Measurements from ENCODE around the gene XKR8.

Gene XKR8

DNA sequence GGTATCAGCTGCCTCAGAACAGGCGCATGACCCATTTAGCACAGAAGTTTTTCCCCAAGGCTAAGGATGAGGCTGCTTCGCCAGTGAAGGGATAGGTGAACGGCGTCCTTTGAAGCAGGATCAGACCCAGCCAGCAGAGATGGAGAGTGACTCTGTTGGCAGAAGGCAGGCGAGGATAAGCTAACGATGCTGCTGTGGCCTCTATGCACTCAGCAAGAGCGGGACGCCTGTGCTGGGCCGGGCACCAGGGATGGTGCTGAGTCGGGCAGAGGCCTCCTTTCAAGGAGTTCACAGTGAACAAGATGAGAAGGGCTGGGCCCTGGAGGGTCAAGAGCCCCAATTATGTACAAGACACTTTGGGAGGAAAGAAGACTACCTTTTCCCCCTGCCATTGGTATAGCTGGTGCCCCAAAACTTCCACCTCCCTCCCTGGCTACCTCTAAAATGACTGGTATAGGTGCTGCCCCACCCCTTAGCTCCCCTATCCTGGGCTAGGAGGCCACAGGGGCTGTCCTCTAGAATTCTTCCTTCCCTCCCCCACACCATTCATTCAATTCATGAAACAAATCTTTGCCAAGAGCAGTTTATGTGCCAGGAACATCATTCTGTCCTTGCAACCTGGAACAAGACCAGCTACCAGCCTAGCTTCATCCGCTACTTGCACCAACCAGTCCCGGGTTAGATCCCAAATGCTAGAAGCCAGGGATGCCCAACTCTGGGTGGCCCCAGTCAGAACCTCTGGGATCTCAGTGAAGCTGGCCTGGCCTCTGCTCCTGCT, 7.5 kb downstream of the XKR8 start:
- ChIA-PET CTCF (no interaction called here), POLR2A (no interaction called here)
- no peak for DNase-seq (ENCODE audit: extremely low spot score)
- TF ChIP-seq SP1 (IDR thresholded peaks at IDR 0.05): no peak
- no peak for TF ChIP-seq NFRKB (IDR thresholded peaks at IDR 0.05)
- TF ChIP-seq FOXK2 (IDR thresholded peaks at IDR 0.05): no peak
- TF ChIP-seq FOXA1 (IDR thresholded peaks at IDR 0.05): no peak
- no peak for TF ChIP-seq ARNT (IDR thresholded peaks at IDR 0.05)
- no peak for TF ChIP-seq HDGF (IDR thresholded peaks at IDR 0.05; ENCODE audit: borderline replicate concordance)
- TF ChIP-seq FOXM1 (IDR thresholded peaks at IDR 0.05; ENCODE audit: borderline replicate concordance): no peak
- TF ChIP-seq L3MBTL2 (conservative IDR thresholded peaks at IDR 0.05): no peak
- TF ChIP-seq, protein P1, sequence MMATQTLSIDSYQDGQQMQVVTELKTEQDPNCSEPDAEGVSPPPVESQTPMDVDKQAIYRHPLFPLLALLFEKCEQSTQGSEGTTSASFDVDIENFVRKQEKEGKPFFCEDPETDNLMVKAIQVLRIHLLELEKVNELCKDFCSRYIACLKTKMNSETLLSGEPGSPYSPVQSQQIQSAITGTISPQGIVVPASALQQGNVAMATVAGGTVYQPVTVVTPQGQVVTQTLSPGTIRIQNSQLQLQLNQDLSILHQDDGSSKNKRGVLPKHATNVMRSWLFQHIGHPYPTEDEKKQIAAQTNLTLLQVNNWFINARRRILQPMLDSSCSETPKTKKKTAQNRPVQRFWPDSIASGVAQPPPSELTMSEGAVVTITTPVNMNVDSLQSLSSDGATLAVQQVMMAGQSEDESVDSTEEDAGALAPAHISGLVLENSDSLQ (IDR thresholded peaks at IDR 0.05): no peak
- TF ChIP-seq ZNF384 (IDR thresholded peaks at IDR 0.05): no peak
- TF ChIP-seq TARDBP (IDR thresholded peaks at IDR 0.05): no peak
- no peak for TF ChIP-seq BHLHE40 (IDR thresholded peaks at IDR 0.05; ENCODE audit: borderline replicate concordance)
- no peak for TF ChIP-seq ELF4 (IDR thresholded peaks at IDR 0.05)
- no peak for TF ChIP-seq SUZ12 (IDR thresholded peaks at IDR 0.05)
- TF ChIP-seq CTBP1 (IDR thresholded peaks at IDR 0.05; ENCODE audit: borderline replicate concordance): no peak

DNA sequence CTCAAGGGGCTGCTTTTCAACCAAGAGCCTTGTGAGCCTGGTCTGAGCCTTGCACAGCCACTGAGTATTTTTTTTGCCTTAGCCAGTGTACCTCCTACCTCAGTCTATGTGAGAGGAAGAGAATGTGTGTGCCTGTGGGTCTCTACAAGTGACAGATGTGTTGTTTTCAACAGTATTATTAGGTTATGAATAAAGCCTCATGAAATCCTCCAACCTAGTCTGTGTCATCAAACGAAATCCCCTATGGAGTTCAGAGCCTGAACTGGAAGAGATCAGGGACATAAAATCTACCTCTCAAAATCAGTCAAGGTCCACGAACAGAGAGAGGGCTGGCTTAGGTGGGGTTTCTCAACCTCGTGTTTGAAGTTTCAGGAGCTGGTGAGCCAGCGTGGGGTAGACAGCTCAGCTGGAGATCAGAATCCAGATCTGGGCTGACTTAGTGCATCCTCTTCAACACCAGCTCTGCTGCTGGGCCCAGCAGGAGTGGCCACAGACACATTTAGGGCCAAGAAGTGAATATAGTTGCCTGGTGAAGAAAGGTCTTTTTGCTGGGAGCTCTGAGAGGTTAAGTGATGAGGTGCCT, 8.2 kb downstream of the XKR8 start:
- TF ChIP-seq L3MBTL2 (conservative IDR thresholded peaks at IDR 0.05): no peak
- no peak for TF ChIP-seq CTBP1 (IDR thresholded peaks at IDR 0.05; ENCODE audit: borderline replicate concordance)
- no peak for TF ChIP-seq SP1 (IDR thresholded peaks at IDR 0.05)
- no peak for TF ChIP-seq FOXM1 (IDR thresholded peaks at IDR 0.05; ENCODE audit: borderline replicate concordance)
- no peak for TF ChIP-seq NFRKB (IDR thresholded peaks at IDR 0.05)
- no peak for TF ChIP-seq SUZ12 (IDR thresholded peaks at IDR 0.05)
- TF ChIP-seq, protein P1 (IDR thresholded peaks at IDR 0.05): no peak
- TF ChIP-seq ELF4 (IDR thresholded peaks at IDR 0.05): no peak
- no peak for TF ChIP-seq ZNF384 (IDR thresholded peaks at IDR 0.05)
- no peak for TF ChIP-seq TARDBP (IDR thresholded peaks at IDR 0.05)
- no peak for TF ChIP-seq FOXK2 (IDR thresholded peaks at IDR 0.05)
- no peak for TF ChIP-seq BHLHE40 (IDR thresholded peaks at IDR 0.05; ENCODE audit: borderline replicate concordance)
- ChIA-PET POLR2A (interaction anchor here (1.1 kb wide), 1 partner anchor 8 kb away, joined by 4 read pairs; the partner anchor contains the start of gene XKR8), CTCF (no interaction called here)
- no peak for DNase-seq (ENCODE audit: extremely low spot score)

DNA sequence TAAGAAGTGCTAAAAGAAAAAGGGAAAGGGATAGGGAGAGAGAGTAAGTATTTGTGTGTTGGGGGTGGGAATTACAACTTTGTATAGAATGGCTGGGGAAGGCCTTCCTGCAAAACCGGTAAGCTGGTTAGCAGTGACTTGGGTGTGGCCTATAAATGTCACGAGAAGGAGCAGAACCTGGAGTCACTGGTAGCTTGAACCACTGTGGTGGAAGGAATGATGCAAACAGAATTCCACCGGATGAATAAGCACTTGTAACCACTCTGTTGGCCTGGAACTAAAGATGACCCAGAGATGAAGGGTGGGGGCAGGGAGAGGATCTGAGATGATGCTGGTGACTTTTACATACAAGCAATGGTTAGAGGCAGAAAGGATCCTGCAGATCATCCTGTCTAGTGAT, 8.9 kb downstream of the XKR8 start:
- ChIA-PET POLR2A (interaction anchor here (1.1 kb wide), 1 partner anchor 9 kb away, joined by 4 read pairs; the partner anchor contains the start of gene XKR8), CTCF (interaction anchor here (0.6 to 0.7 kb wide), 2 partner anchors 24 to 384 kb away, joined by 3 to 5 read pairs; no protein-coding TSS in a partner anchor)
- TF ChIP-seq FOXA1 (IDR thresholded peaks at IDR 0.05) (no peak), L3MBTL2 (conservative IDR thresholded peaks at IDR 0.05) (no peak), HDGF (IDR thresholded peaks at IDR 0.05; ENCODE audit: borderline replicate concordance) (no peak), SUZ12 (IDR thresholded peaks at IDR 0.05) (no peak), SP1 (IDR thresholded peaks at IDR 0.05) (no peak), ELF4 (IDR thresholded peaks at IDR 0.05) (no peak), NFRKB (IDR thresholded peaks at IDR 0.05) (no peak)
- TF ChIP-seq, protein P1 (IDR thresholded peaks at IDR 0.05): no peak
- DNase-seq (ENCODE audit: extremely low spot score): no peak

DNA sequence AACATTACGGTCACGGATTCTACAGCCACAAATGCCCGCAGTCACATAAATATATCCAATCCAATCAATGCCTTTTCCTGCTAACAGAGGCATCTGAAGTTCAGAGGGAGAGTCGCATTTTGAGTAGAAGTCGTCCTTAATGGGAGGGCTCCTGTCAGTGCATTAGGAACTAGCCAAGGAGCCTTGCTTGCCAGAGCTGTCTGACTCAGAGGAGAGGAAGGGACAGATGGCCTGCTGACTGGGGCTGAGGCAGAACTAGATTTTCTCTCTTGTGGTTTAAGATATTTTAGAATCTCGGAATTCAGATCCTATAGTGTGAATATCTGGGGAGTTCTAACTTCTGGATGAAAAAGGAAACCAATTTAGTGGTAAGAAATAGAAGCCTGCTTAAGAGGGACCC, 10.6 kb downstream of the XKR8 start:
- POLR2A ChIA-PET: interaction anchor here (0.8 kb wide), 1 partner anchor 11 kb away, joined by 3 read pairs; the partner anchor contains the start of gene XKR8
- no peak for TF ChIP-seq ZNF384 (IDR thresholded peaks at IDR 0.05)
- no peak for TF ChIP-seq BHLHE40 (IDR thresholded peaks at IDR 0.05; ENCODE audit: borderline replicate concordance)
- no peak for TF ChIP-seq FOXK2 (IDR thresholded peaks at IDR 0.05)
- no peak for TF ChIP-seq ARNT (IDR thresholded peaks at IDR 0.05)
- TF ChIP-seq ELF4 (IDR thresholded peaks at IDR 0.05): no peak
- TF ChIP-seq TARDBP (IDR thresholded peaks at IDR 0.05): no peak
- no peak for TF ChIP-seq CTBP1 (IDR thresholded peaks at IDR 0.05; ENCODE audit: borderline replicate concordance)
- no peak for TF ChIP-seq HDGF (IDR thresholded peaks at IDR 0.05; ENCODE audit: borderline replicate concordance)
- TF ChIP-seq SP1 (IDR thresholded peaks at IDR 0.05): no peak
- no peak for TF ChIP-seq L3MBTL2 (conservative IDR thresholded peaks at IDR 0.05)
- no peak for TF ChIP-seq FOXM1 (IDR thresholded peaks at IDR 0.05; ENCODE audit: borderline replicate concordance)
- no peak for TF ChIP-seq NFRKB (IDR thresholded peaks at IDR 0.05)
- CTCF ChIA-PET: no interaction called here
- DNase-seq (ENCODE audit: extremely low spot score): no peak

DNA sequence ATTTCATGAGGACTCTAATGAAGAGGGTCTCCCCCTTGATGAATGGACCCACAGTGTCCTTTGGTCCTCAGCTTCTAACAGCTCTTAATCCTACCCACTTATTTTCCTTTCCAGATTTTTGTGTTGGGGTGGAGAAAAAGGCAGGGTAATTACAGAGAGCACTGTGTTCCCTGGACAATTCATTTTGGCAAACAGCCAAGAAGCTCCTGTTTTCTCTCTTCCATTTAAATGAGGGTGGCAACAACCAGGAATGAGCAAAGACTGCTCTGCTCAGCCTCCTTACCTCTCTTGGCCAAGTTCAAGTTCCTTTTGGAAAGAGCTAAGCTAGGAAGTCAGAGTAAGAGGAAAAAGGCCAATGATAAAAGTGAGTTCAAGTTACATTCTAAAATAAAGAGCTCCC, 11.9 kb downstream of the XKR8 start:
- POLR2A ChIA-PET: interaction anchor here (1.3 to 1.5 kb wide), 2 partner anchors 10 to 12 kb away, joined by 4 to 5 read pairs; partner anchors contain the start of gene XKR8
- no peak for DNase-seq (ENCODE audit: extremely low spot score)
- TF ChIP-seq SUZ12 (IDR thresholded peaks at IDR 0.05) (no peak), LEF1 (IDR thresholded peaks at IDR 0.05; ENCODE audit: borderline replicate concordance) (no peak), FOXM1 (IDR thresholded peaks at IDR 0.05; ENCODE audit: borderline replicate concordance) (no peak), L3MBTL2 (conservative IDR thresholded peaks at IDR 0.05) (no peak), BHLHE40 (IDR thresholded peaks at IDR 0.05; ENCODE audit: borderline replicate concordance) (no peak), FOXA1 (IDR thresholded peaks at IDR 0.05) (no peak), ELF4 (IDR thresholded peaks at IDR 0.05) (no peak), ZNF384 (IDR thresholded peaks at IDR 0.05) (no peak), SP1 (IDR thresholded peaks at IDR 0.05) (no peak)
- CTCF ChIA-PET: no interaction called here

Data from HEK293T (cell line).